GM18520 (cell line): ENCODE data around the gene ST6GALNAC6.
"Not testable (repeated sequence)": the region's sequence is repeated elsewhere in the genome, so short reads cannot be mapped to it uniquely, and the experiment has no call there.

Experiments used
- ATAC-seq: cut with Tn5 transposase; IDR thresholded peaks from one replicate; pipeline ENCODE4 v1.9.1; 2021; ENCODE audit not compliant: unreplicated experiment

ST6GALNAC6 gene

GRCh38 chr9:127841087-127841835 is 58.1 kb downstream of the ST6GALNAC6 start:
- ATAC-seq, result no peak

DNA sequence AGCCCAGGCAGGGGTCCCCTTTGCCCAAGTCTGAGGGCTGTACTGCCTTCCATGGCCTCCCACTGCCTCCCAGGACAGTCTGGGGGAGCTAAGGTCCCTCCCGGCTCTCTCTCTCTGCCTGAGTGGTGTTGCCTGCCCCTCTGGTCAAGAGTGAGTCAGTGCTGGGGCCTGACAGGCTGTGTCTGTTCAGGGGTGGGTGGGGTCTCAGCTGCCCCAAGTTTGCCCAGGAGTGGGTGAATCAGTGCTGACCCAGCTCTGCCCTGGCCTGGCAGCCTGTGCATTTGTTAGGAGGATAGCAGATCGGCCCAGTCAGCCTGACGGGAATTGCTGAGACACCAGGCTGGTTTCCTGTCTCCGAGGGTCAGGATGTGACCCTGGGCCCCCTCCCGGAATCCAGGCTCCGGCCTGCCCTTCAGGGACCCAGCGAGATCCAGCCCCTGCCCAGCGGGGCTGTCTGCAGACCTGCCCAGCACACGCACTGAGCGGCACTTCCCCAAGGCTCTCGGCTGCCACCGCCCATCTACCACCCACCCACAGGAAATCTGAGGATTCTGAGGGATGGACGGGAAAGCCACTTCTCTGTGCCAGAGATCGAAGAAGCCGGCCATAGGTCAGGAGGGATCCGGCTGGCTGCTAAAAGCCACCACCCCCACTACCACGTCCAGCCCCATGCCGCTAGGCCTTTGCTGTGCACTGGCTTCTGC is 60.9 kb downstream of the ST6GALNAC6 start:
- ATAC-seq, result no peak

DNA sequence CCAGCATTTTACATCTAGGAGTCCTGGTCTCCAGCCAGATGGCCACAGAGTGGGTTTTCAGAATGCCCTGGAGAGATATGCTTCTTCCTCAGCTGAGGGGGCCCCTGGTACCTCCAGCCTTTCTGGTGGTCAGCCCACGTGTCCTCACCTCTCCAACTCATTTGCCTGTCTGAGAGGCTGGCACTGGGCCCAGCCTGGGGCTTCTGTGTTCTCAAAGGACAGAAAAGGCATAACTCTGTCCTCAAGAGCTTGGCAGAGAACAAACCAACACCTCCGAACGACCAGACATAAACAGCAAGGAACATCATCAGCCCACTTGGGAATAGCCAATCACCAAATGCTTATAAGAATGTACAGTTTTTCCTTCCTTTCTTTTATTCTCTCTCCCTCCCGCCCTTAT is 62.1 kb downstream of the ST6GALNAC6 start:
- no peak for ATAC-seq

DNA sequence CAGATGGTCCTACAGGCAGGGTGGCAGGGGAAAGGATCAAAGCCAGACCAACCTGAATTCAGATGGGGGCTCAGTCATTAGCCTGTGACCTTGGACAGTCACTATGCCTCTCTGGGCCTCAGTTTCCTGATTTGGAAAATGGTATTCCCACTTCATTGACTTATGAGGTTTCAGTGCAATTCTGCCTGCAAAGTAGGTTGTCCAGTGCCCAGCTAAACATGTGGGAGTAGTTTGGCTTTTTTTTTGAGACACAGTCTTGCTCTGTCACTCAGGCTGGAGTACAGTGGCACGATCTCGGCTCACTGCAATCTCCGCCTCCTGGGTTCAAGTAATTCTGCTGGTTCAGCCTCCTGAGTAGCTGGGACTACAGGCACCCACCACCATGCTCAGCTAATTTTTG is 62.8 kb downstream of the ST6GALNAC6 start:
- ATAC-seq, result not testable (repeated sequence)

- ATAC-seq, result no peak
Measured at GRCh38 chr9:127835991-127836516, 63.3 kb downstream of the ST6GALNAC6 start.
